ENCODE data around the gene GATA1.
A peak's percentile ranks its signal among the peaks of the same experiment; 100 is the strongest.

The GATA1 gene

GRCh38 chrX:48835524-48836329 lies 49.3 kb downstream of the GATA1 start, which contains the start of gene PCSK1N:
Gene PCSK1N (minus strand): TSS chrX:48835610. CDS start chrX:48835532, 78 bp downstream.
- Histone ChIP-seq H3K4me1 (ENCODE audit: control insufficient read depth, insufficient read depth, low read length) (no peaks in the 10 kb centered on the region), H3K9ac (ENCODE audit: low read depth, low read length) (no peak within 1 kb of the TSS), H3K36me3 (ENCODE audit: control insufficient read depth, insufficient read depth, low read length) (no peaks in the 10 kb centered on the region), H3K4me3 (ENCODE audit: low read depth, low read length) (peak within 1 kb of the TSS; percentile 58), H3K9me3 (ENCODE audit: control insufficient read depth, insufficient read depth, low read length) (no peaks in the 10 kb centered on the region), H3K27me3 (ENCODE audit: control insufficient read depth, insufficient read depth, low read length) (peaks cover 41% of the 10 kb centered on the region)

- H3K4me3 ChIP-seq (ENCODE audit: low read depth, low read length) = no peak overlapping the region
- peaks cover 7% of the 10 kb centered on the region for H3K27me3 ChIP-seq (ENCODE audit: control insufficient read depth, insufficient read depth, low read length)
- no peaks in the 10 kb centered on the region for H3K36me3 ChIP-seq (ENCODE audit: control insufficient read depth, insufficient read depth, low read length)
- no peaks in the 10 kb centered on the region for H3K9me3 ChIP-seq (ENCODE audit: control insufficient read depth, insufficient read depth, low read length)
- H3K9ac ChIP-seq (ENCODE audit: low read depth, low read length) = no peak overlapping the region
- no peaks in the 10 kb centered on the region for H3K4me1 ChIP-seq (ENCODE audit: control insufficient read depth, insufficient read depth, low read length)
Observed at GRCh38 chrX:48839686-48840085, 53.3 kb downstream of the GATA1 start.
